WTC11 (cell line): ENCODE data around the gene EEF1AKMT1. TPM values are rescaled to one million over a fixed set of nuclear protein-coding genes. Genes with fewer than 3 reads are reported as not detected.

Experiments
- ATAC-seq: fragments of 200-7000 bp; cut with Tn5 transposase; 2 replicates; pipeline ENCODE4 v1.10.0; 2021; ENCODE audit warnings: mild to moderate bottlenecking, moderate library complexity
- CTCF ChIA-PET: fragments of 300-600 bp; sonication (Branson Sonifier 250); formaldehyde crosslinking; loops from one replicate; lab custom pipeline; 2021; ENCODE audit warnings: antibody characterized with exemption; lab: Charles Lee
- POLR2A ChIA-PET: fragments of 350-600 bp; sonication (Branson Sonifier 250); formaldehyde crosslinking; loops from one replicate; lab custom pipeline; 2021; ENCODE audit warnings: antibody characterized with exemption; lab: Charles Lee
- DNase-seq: peaks from one replicate; pipeline ENCODE4 v3.0.0; 2021; ENCODE audit warnings: low spot score
- H3K27ac Mint-ChIP-seq: 2 replicates; pipeline ENCODE4 v1.8.0; 2021; ENCODE audit warnings: mixed read lengths
- H3K27me3 Mint-ChIP-seq: 2 replicates; pipeline ENCODE4 v1.8.0; 2021; ENCODE audit warnings: low read depth, mild to moderate bottlenecking, moderate library complexity, mixed read lengths
- H3K36me3 Mint-ChIP-seq: 2 replicates; pipeline ENCODE4 v1.8.0; 2021; ENCODE audit warnings: mixed read lengths
- H3K4me1 Mint-ChIP-seq: 2 replicates; pipeline ENCODE4 v1.8.0; 2022; ENCODE audit warnings: mixed read lengths
- H3K4me3 Mint-ChIP-seq: 2 replicates; pipeline ENCODE4 v1.8.0; 2021; ENCODE audit warnings: mild to moderate bottlenecking, moderate library complexity, mixed read lengths
- H3K9me3 Mint-ChIP-seq: 2 replicates; pipeline ENCODE4 v1.8.0; 2021; ENCODE audit warnings: mixed read lengths
- EMX1 ChIP-seq: fragments of 250-450 bp; sonication (Bioruptor Pico); IDR thresholded peaks from 2 replicates; pipeline ENCODE4 v1.8.0; 2021; ENCODE audit warnings: mild to moderate bottlenecking
- GTF2I ChIP-seq: fragments of 250-450 bp; sonication (Bioruptor Pico); conservative IDR thresholded peaks from 2 replicates; pipeline ENCODE4 v1.4.0; 2021; ENCODE audit warnings: mild to moderate bottlenecking
- JAZF1 ChIP-seq: fragments of 250-450 bp; sonication (Bioruptor Pico); IDR thresholded peaks from 2 replicates; pipeline ENCODE4 v1.9.0; 2021; ENCODE audit warnings: moderate library complexity, mild to moderate bottlenecking, inconsistent platforms
- JUN ChIP-seq: sonication (generic); formaldehyde crosslinking; IDR thresholded peaks from 2 replicates; pipeline ENCODE4 v1.8.0; 2023; ENCODE audit warnings: mild to moderate bottlenecking, missing genetic modification reagents
- MYBL2 ChIP-seq: sonication (generic); formaldehyde crosslinking; IDR thresholded peaks from 2 replicates; pipeline ENCODE4 v1.8.1; 2023; ENCODE audit warnings: mild to moderate bottlenecking, moderate library complexity, missing genetic modification reagents
- SOX15 ChIP-seq: fragments of 250-450 bp; sonication (Bioruptor Pico); IDR thresholded peaks from 2 replicates; pipeline ENCODE4 v1.9.0; 2021; ENCODE audit warnings: mild to moderate bottlenecking
- SP1 ChIP-seq: sonication (generic); formaldehyde crosslinking; conservative IDR thresholded peaks from 2 replicates; pipeline ENCODE4 v1.8.1; 2022; ENCODE audit warnings: missing genetic modification reagents
- TEAD4 ChIP-seq: sonication (generic); formaldehyde crosslinking; IDR thresholded peaks from 2 replicates; pipeline ENCODE4 v1.8.0; 2022; ENCODE audit warnings: mild to moderate bottlenecking, missing genetic modification reagents
- ZNF232 ChIP-seq: sonication (generic); formaldehyde crosslinking; IDR thresholded peaks from 2 replicates; pipeline ENCODE4 v1.8.0; 2022; ENCODE audit warnings: mild to moderate bottlenecking, missing genetic modification reagents
- ZNF317 ChIP-seq: sonication (generic); formaldehyde crosslinking; IDR thresholded peaks from 2 replicates; pipeline ENCODE4 v1.8.1; 2023; ENCODE audit warnings: low read depth, mild to moderate bottlenecking, moderate library complexity, missing genetic modification reagents, borderline replicate concordance
- ZNF396 ChIP-seq: fragments of 250-450 bp; sonication (Bioruptor Pico); IDR thresholded peaks from 2 replicates; pipeline ENCODE4 v1.8.0; 2021; ENCODE audit warnings: mild to moderate bottlenecking, moderate library complexity, borderline replicate concordance
- ZNF416 ChIP-seq: fragments of 250-450 bp; sonication (Bioruptor Pico); IDR thresholded peaks from 2 replicates; pipeline ENCODE4 v1.9.0; 2021; ENCODE audit warnings: mild to moderate bottlenecking, inconsistent platforms
- total RNA-seq: library from RNA; stranded (reverse); gene quantifications from 3 replicates; pipeline ENCODE4 v1.2.3, GENCODE V29; 2021
- TF ChIP-seq, protein P1 (sequence below): sonication (generic); formaldehyde crosslinking; IDR thresholded peaks from 2 replicates; pipeline ENCODE4 v1.8.1; 2023; ENCODE audit warnings: mild to moderate bottlenecking, missing genetic modification reagents
- TF ChIP-seq, protein P2 (sequence below): sonication (generic); formaldehyde crosslinking; IDR thresholded peaks from 2 replicates; pipeline ENCODE4 v1.8.1; 2022; ENCODE audit warnings: missing genetic modification reagents, borderline replicate concordance
- TF ChIP-seq, protein P3 (sequence below): fragments of 250-450 bp; sonication (Bioruptor Pico); IDR thresholded peaks from 2 replicates; pipeline ENCODE4 v1.9.0; 2021; ENCODE audit warnings: mild to moderate bottlenecking
- TF ChIP-seq, protein P4 (sequence below): fragments of 250-450 bp; sonication (Bioruptor Pico); IDR thresholded peaks from 2 replicates; pipeline ENCODE4 v2.1.2; 2022; ENCODE audit warnings: mild to moderate bottlenecking, moderate library complexity
- TF ChIP-seq, protein P5 (sequence below): sonication (generic); formaldehyde crosslinking; IDR thresholded peaks from 2 replicates; pipeline ENCODE4 v1.8.1; 2023; ENCODE audit warnings: mild to moderate bottlenecking, missing genetic modification reagents, moderate library complexity
- TF ChIP-seq, protein P6 (sequence below): sonication (generic); formaldehyde crosslinking; conservative IDR thresholded peaks from 2 replicates; pipeline ENCODE4 v1.8.1; 2023; ENCODE audit warnings: mild to moderate bottlenecking, low read depth, missing genetic modification reagents, moderate library complexity

Gene EEF1AKMT1
- total RNA-seq, 1 experiment from 2014 or later, result 2.6 TPM

DNA sequence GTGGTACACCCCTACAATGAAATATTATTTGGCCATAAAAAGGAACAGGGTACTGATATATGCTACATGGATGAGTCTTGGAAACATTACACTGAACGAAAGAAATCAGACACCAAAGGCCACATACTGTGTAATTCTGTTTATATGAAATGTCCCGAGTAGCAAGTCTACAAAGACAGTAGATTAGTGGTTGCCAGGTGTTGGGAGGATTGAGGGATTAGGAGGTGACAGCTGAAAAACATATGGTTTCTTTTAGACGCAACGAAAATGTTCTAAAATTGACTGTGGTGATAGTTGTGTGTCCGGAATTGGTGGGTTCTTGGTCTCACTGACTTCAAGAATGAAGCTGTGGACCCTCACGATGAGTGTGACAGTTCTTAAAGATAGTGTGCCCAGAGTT, 35.1 kb downstream of the EEF1AKMT1 start (continued):
- TF ChIP-seq, protein P1, sequence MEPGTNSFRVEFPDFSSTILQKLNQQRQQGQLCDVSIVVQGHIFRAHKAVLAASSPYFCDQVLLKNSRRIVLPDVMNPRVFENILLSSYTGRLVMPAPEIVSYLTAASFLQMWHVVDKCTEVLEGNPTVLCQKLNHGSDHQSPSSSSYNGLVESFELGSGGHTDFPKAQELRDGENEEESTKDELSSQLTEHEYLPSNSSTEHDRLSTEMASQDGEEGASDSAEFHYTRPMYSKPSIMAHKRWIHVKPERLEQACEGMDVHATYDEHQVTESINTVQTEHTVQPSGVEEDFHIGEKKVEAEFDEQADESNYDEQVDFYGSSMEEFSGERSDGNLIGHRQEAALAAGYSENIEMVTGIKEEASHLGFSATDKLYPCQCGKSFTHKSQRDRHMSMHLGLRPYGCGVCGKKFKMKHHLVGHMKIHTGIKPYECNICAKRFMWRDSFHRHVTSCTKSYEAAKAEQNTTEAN, result no peak
- TF ChIP-seq SOX15 (CRISPR knock-in tag), result no peak
- TF ChIP-seq, protein P2, sequence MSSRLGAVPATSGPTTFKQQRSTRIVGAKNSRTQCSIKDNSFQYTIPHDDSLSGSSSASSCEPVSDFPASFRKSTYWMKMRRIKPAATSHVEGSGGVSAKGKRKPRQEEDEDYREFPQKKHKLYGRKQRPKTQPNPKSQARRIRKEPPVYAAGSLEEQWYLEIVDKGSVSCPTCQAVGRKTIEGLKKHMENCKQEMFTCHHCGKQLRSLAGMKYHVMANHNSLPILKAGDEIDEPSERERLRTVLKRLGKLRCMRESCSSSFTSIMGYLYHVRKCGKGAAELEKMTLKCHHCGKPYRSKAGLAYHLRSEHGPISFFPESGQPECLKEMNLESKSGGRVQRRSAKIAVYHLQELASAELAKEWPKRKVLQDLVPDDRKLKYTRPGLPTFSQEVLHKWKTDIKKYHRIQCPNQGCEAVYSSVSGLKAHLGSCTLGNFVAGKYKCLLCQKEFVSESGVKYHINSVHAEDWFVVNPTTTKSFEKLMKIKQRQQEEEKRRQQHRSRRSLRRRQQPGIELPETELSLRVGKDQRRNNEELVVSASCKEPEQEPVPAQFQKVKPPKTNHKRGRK, result no peak
- TF ChIP-seq ZNF416 (CRISPR knock-in tag), result no peak
- TF ChIP-seq GTF2I (CRISPR knock-in tag), result no peak
- no peak for TF ChIP-seq JUN (CRISPR knock-in tag)

DNA sequence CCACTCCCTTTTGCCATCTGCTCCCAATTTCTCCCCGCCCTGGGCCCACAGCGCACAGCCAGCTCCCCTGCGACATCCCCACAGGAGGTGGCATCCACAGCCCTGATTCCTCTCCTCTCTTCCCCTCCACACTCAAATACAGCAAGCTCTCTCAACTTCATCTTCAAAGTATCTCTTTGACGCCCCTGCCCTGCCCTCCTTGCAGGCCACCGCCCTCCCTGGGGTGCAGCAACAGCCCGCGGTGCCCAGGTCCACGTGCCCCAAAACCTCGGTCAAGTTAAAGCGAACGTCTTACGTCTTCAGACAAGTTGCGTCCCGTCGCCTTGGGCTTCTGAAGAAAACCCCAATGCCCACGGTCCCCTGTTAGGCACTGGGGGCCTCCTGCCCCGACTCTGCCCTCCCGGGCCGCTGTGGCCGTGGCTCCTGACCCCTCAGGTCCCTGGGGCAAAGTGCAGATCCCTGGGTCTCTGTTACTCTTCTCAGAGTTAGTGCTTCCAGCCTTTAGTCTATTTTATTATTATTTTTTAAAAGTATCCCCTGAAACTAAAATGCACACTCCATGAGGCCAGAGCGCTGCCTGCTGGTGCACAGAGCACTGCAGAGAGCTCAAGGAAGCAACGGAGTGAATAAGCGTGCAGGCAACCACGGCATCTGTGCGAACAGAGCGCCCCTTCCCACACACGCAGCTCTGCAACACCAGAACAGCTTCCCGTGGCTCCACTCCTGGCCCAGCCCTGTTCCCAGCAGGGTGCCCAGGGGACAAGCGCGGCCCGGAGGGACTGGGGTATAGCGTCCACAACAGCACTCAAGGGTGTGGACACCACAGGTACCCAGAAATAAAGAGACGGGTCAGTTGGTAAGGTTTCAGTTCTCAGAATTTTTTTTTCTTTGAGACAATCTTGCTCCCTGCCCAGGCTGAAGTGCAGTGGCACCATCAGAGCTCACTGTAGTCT, 43.9 kb downstream of the EEF1AKMT1 start:
- ATAC-seq, result no peak
- H3K27me3 Mint-ChIP-seq, result no peaks in the 10 kb centered on the region
- no peak overlapping the region; the same call in 1 of the 2 replicates for H3K27ac Mint-ChIP-seq
- no peaks in the 10 kb centered on the region for H3K4me1 Mint-ChIP-seq
- peaks cover 5% of the 10 kb centered on the region; the same call in 1 of the 2 replicates for H3K9me3 Mint-ChIP-seq
- DNase-seq, result no peak
- POLR2A ChIA-PET, result no interaction called here
- H3K4me3 Mint-ChIP-seq, result no peak overlapping the region
- no peaks in the 10 kb centered on the region for H3K36me3 Mint-ChIP-seq
- TF ChIP-seq ZNF396, result no peak
- no peak for TF ChIP-seq ZNF317
- TF ChIP-seq EMX1 (CRISPR knock-in tag), result no peak
- TF ChIP-seq, protein P3, sequence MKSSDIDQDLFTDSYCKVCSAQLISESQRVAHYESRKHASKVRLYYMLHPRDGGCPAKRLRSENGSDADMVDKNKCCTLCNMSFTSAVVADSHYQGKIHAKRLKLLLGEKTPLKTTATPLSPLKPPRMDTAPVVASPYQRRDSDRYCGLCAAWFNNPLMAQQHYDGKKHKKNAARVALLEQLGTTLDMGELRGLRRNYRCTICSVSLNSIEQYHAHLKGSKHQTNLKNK, result no peak
- no peak for TF ChIP-seq JAZF1
- TF ChIP-seq, protein P4, sequence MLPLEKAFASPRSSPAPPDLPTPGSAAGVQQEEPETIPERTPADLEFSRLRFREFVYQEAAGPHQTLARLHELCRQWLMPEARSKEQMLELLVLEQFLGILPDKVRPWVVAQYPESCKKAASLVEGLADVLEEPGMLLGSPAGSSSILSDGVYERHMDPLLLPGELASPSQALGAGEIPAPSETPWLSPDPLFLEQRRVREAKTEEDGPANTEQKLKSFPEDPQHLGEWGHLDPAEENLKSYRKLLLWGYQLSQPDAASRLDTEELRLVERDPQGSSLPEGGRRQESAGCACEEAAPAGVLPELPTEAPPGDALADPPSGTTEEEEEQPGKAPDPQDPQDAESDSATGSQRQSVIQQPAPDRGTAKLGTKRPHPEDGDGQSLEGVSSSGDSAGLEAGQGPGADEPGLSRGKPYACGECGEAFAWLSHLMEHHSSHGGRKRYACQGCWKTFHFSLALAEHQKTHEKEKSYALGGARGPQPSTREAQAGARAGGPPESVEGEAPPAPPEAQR (CRISPR knock-in tag), result no peak
- TF ChIP-seq, protein P5, sequence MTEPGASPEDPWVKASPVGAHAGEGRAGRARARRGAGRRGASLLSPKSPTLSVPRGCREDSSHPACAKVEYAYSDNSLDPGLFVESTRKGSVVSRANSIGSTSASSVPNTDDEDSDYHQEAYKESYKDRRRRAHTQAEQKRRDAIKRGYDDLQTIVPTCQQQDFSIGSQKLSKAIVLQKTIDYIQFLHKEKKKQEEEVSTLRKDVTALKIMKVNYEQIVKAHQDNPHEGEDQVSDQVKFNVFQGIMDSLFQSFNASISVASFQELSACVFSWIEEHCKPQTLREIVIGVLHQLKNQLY (CRISPR knock-in tag), result no peak
- TF ChIP-seq TEAD4, result no peak
- TF ChIP-seq MYBL2 (CRISPR knock-in tag), result no peak
- TF ChIP-seq SP1 (CRISPR knock-in tag), result no peak
- TF ChIP-seq, protein P6, sequence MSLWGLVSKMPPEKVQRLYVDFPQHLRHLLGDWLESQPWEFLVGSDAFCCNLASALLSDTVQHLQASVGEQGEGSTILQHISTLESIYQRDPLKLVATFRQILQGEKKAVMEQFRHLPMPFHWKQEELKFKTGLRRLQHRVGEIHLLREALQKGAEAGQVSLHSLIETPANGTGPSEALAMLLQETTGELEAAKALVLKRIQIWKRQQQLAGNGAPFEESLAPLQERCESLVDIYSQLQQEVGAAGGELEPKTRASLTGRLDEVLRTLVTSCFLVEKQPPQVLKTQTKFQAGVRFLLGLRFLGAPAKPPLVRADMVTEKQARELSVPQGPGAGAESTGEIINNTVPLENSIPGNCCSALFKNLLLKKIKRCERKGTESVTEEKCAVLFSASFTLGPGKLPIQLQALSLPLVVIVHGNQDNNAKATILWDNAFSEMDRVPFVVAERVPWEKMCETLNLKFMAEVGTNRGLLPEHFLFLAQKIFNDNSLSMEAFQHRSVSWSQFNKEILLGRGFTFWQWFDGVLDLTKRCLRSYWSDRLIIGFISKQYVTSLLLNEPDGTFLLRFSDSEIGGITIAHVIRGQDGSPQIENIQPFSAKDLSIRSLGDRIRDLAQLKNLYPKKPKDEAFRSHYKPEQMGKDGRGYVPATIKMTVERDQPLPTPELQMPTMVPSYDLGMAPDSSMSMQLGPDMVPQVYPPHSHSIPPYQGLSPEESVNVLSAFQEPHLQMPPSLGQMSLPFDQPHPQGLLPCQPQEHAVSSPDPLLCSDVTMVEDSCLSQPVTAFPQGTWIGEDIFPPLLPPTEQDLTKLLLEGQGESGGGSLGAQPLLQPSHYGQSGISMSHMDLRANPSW (CRISPR knock-in tag), result no peak
- TF ChIP-seq ZNF232 (CRISPR knock-in tag), result no peak
- TF ChIP-seq, all 79 proteins: peak for 0
- CTCF ChIA-PET, result interaction anchor here (0.5 to 1.1 kb wide), 2 partner anchors 195 to 532 kb away, joined by 3 read pairs; no protein-coding TSS in a partner anchor
